Effector memory CD4-positive, alpha-beta T cell (primary cell): ENCODE results near the gene IL21R.
"Not testable (repeated sequence)": the region's sequence is repeated elsewhere in the genome, so short reads cannot be mapped to it uniquely, and the experiment has no call there.

Source experiments
- DNase-seq, 3 donors: peaks; one replicate each; pipeline ENCODE4 v3.0.0-alpha.2; 2020
- H3K27ac ChIP-seq: 2 replicates; pipeline ENCODE4 v1.7.0; 2013; ENCODE audit warnings: mild to moderate bottlenecking, low read length, moderate library complexity; ENCODE audit not compliant: insufficient read depth, poor library complexity, severe bottlenecking
- H3K27me3 ChIP-seq: replicated peaks from 2 replicates; pipeline ENCODE4 v1.7.0; 2013; ENCODE audit warnings: mild to moderate bottlenecking, low read length; ENCODE audit not compliant: insufficient read depth, control insufficient read depth, poor library complexity, severe bottlenecking
- H3K36me3 ChIP-seq: 2 replicates; pipeline ENCODE4 v1.7.0; 2013; ENCODE audit warnings: mild to moderate bottlenecking, low read length, moderate library complexity; ENCODE audit not compliant: control insufficient read depth, insufficient read depth
- H3K4me1 ChIP-seq: 2 replicates; pipeline ENCODE4 v1.7.0; 2013; ENCODE audit warnings: low read length, mild to moderate bottlenecking; ENCODE audit not compliant: control insufficient read depth, insufficient read depth, poor library complexity, severe bottlenecking
- H3K4me3 ChIP-seq: 2 replicates; pipeline ENCODE4 v1.7.0; 2013; ENCODE audit warnings: low read length, low read depth, mild to moderate bottlenecking; ENCODE audit not compliant: insufficient read depth, poor library complexity, severe bottlenecking
- H3K9me3 ChIP-seq: 2 replicates; pipeline ENCODE4 v1.7.0; 2013; ENCODE audit warnings: mild to moderate bottlenecking, low read length, moderate library complexity; ENCODE audit not compliant: control insufficient read depth

The IL21R gene

GRCh38 chr16:27433191-27433590 lies 31.2 kb downstream of the IL21R start:
- H3K36me3 ChIP-seq, result peaks cover 54% of the 10 kb centered on the region

GRCh38 chr16:27433636-27434035 lies 31.7 kb downstream of the IL21R start:
- H3K9me3 ChIP-seq, result no peaks in the 10 kb centered on the region
- H3K27me3 ChIP-seq, result no peaks in the 10 kb centered on the region
- DNase-seq, result no peak
- H3K4me1 ChIP-seq, result no peaks in the 10 kb centered on the region
- H3K4me3 ChIP-seq, result no peak overlapping the region
- H3K36me3 ChIP-seq, result peaks cover 58% of the 10 kb centered on the region
- H3K27ac ChIP-seq, result no peak overlapping the region

More at GRCh38 chr16:27433191-27433590, 31.2 kb downstream of the IL21R start:
- H3K27ac ChIP-seq, H3K9me3 ChIP-seq, H3K4me3 ChIP-seq, DNase-seq, H3K4me1 ChIP-seq, H3K27me3 ChIP-seq: not testable (repeated sequence)

- Histone ChIP-seq H3K9me3 (no peaks in the 10 kb centered on the region), H3K36me3 (peaks cover 66% of the 10 kb centered on the region)
These were observed 32.4 kb downstream of the IL21R start for GRCh38 chr16:27434141-27435051.

GRCh38 chr16:27435146-27435545 lies 33.2 kb downstream of the IL21R start:
- not testable (repeated sequence) for H3K9me3 ChIP-seq, H3K4me3 ChIP-seq, H3K27ac ChIP-seq, DNase-seq, H3K4me1 ChIP-seq, H3K27me3 ChIP-seq
- peaks cover 71% of the 10 kb centered on the region for H3K36me3 ChIP-seq

More at GRCh38 chr16:27434141-27435051, 32.4 kb downstream of the IL21R start:
- no peak overlapping the region for H3K4me3 ChIP-seq
- no peak for DNase-seq
- no peak overlapping the region for H3K27ac ChIP-seq
- H3K27me3 ChIP-seq, result no peaks in the 10 kb centered on the region
- no peaks in the 10 kb centered on the region for H3K4me1 ChIP-seq

GRCh38 chr16:27436065-27436464 lies 34.1 kb downstream of the IL21R start:
- peaks cover 78% of the 10 kb centered on the region for H3K36me3 ChIP-seq
- DNase-seq, result no peak

GRCh38 chr16:27436921-27437650 lies 35.1 kb downstream of the IL21R start:
- no peak for DNase-seq

More at GRCh38 chr16:27436065-27436464, 34.1 kb downstream of the IL21R start:
- no peaks in the 10 kb centered on the region for H3K9me3 ChIP-seq
- H3K27me3 ChIP-seq, result no peaks in the 10 kb centered on the region
- no peaks in the 10 kb centered on the region for H3K4me1 ChIP-seq
- H3K27ac ChIP-seq, result no peak overlapping the region
- no peak overlapping the region for H3K4me3 ChIP-seq

GRCh38 chr16:27437946-27438345 lies 36.0 kb downstream of the IL21R start:
- Histone ChIP-seq H3K27ac (no peak overlapping the region), H3K27me3 (no peaks in the 10 kb centered on the region), H3K4me3 (no peak overlapping the region), H3K36me3 (peaks cover 75% of the 10 kb centered on the region), H3K9me3 (no peaks in the 10 kb centered on the region), H3K4me1 (no peaks in the 10 kb centered on the region)
- no peak for DNase-seq

More at GRCh38 chr16:27436921-27437650, 35.1 kb downstream of the IL21R start:
- no peaks in the 10 kb centered on the region for H3K9me3 ChIP-seq
- H3K36me3 ChIP-seq, result peaks cover 76% of the 10 kb centered on the region
- H3K4me3 ChIP-seq, result no peak overlapping the region
- no peaks in the 10 kb centered on the region for H3K27me3 ChIP-seq
- H3K27ac ChIP-seq, result no peak overlapping the region
- H3K4me1 ChIP-seq, result no peaks in the 10 kb centered on the region

- Histone ChIP-seq H3K4me3 (no peak overlapping the region), H3K36me3 (peaks cover 78% of the 10 kb centered on the region), H3K9me3 (peaks cover 2% of the 10 kb centered on the region), H3K27me3 (no peaks in the 10 kb centered on the region), H3K27ac (no peak overlapping the region), H3K4me1 (no peaks in the 10 kb centered on the region)
- DNase-seq, result no peak
These were observed 37.5 kb downstream of the IL21R start for GRCh38 chr16:27439271-27440018.

- peaks cover 84% of the 10 kb centered on the region for H3K36me3 ChIP-seq
- no peak overlapping the region for H3K4me3 ChIP-seq
- H3K4me1 ChIP-seq, result peaks cover 9% of the 10 kb centered on the region
- no peak for DNase-seq
- no peak overlapping the region for H3K27ac ChIP-seq
- H3K9me3 ChIP-seq, result peaks cover 8% of the 10 kb centered on the region
- H3K27me3 ChIP-seq, result no peaks in the 10 kb centered on the region
These were observed 39.3 kb downstream of the IL21R start for GRCh38 chr16:27441276-27441675.
